GM19023 (cell line): ENCODE measurements around the gene SPTLC2.

ENCODE experiments used
- ATAC-seq: cut with Tn5 transposase; IDR thresholded peaks from one replicate; pipeline ENCODE4 v1.9.1; 2021; ENCODE audit warnings: mild to moderate bottlenecking, moderate library complexity; ENCODE audit not compliant: unreplicated experiment

Gene SPTLC2

GRCh38 chr14:77509366-77509765 lies 107.1 kb downstream of the SPTLC2 start:
- no peak for ATAC-seq

DNA sequence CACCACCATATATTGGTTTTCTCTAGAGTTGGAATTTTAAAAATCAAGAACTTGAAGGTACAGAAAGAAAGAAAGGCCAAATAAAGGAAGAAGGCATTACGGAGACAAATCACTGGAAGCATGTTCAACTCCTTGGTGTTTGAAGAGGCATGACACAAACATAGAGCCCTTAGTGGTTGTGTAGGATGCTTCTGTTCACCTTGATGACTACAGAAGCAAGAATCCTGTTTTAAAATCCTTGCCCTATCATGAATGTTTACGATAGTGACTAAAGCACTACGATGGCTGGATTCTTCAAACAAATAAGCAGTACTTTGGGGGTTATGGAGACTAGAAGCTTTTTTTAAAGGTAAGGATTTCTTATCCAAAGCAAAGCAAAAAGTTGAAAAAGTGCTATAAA lies 107.6 kb downstream of the SPTLC2 start:
- ATAC-seq, result no peak

GRCh38 chr14:77508249-77508648 lies 108.2 kb downstream of the SPTLC2 start:
- no peak for ATAC-seq

- no peak for ATAC-seq
Observed at GRCh38 chr14:77507762-77508161, 108.7 kb downstream of the SPTLC2 start.

- ATAC-seq, result no peak
Observed at GRCh38 chr14:77505031-77505430, 111.4 kb downstream of the SPTLC2 start.

DNA sequence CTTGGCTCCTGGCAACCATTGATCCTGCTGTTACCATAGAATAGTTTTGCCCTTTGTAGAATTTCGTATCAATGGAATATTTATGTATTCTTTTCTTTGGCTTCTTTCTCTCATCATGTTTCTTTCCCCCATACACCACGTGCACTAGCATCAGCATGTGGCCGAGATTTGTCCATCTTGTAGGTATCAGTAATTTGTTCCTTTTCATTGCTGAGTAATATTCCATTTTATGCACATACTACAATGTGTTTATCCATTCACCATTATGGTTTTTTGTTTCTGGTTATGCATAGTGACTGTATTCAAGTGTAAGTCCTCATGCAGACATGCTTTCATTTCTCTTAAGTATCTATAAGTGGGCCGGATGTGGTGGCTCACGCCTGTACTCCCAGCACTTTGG lies 113.3 kb downstream of the SPTLC2 start:
- no peak for ATAC-seq

GRCh38 chr14:77502109-77502782 lies 114.2 kb downstream of the SPTLC2 start:
- no peak for ATAC-seq

GRCh38 chr14:77498984-77499527 lies 117.4 kb downstream of the SPTLC2 start:
- peak; percentile 29 for ATAC-seq

- ATAC-seq, result peak; percentile 60
Observed at GRCh38 chr14:77498120-77498979, 118.1 kb downstream of the SPTLC2 start, which contains the start of gene ISM2. TSS of gene ISM2 (minus strand) at chr14:77498816. CDS start at chr14:77498793, 23 bp downstream.

DNA sequence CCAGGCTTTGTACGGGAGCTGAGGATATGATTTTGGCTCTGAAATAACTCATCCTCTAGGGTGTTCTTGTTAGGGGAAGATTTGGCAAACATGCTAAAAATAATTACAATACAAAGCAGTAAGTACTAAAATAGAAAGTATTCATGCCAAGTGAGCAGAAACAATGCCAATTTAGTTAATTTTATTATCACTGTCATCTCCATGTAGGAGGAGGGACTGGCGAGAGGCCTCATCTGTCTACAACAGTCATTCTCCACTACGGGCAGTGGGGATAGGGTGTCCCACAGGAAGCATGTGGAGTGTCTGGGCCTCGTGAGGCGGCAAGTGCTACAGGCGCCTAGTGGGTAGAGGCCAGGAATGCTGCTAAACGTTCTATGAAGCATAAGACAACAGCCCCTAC lies 121.1 kb downstream of the SPTLC2 start:
- no peak for ATAC-seq

DNA sequence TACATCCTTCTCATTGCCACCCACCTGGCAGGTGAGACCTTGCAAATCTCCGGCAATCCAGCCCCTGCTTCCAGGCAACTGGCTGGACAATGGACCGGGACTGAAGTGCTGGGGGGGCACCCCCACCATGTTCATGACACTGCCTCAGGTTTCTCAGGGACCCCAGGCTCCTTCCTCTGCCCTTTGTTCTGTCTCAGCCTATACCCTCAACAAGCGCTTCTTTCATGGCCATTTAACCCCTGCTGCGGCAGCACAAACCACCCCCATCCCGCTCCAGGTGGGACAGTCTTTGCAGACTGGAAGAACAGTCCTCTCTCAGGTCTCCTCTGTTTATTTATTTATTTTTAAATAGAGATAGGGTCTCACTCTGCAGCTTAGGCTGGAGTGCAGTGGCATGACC lies 125.4 kb downstream of the SPTLC2 start:
- ATAC-seq, result no peak

DNA sequence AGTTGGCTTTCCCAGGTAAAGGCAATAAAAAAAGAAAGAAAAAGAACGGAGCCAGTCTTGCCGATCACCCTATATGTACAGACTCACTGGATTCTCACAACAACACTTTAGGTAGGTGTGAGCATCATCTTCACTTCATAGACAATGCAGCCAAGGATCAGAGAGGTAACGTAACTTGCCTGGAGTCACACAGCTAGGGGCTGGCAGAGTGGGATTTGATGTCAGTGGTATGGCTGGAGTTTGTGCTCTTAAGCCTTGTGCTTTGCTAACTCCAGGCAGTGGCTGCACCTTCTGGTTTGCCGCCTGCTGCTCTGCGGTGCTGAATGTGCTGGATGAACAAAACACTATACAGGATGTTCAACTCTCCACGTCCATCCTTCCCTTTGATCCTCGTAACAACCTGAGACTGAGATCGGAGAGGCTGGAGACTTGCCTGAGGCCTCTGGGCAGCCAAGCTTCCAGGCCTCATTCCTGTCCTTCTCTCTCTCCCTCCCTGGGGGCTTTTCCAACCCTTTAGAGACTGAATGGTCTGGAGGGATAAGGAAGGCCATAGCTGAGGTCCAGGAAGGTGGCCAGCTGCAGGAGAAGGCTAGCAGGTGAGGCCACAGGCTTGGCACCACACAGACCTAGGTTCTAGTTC lies 126.0 kb downstream of the SPTLC2 start:
- no peak for ATAC-seq

GRCh38 chr14:77489041-77489440 lies 127.4 kb downstream of the SPTLC2 start:
- no peak for ATAC-seq

- ATAC-seq, result no peak
Observed at GRCh38 chr14:77488558-77488957, 127.9 kb downstream of the SPTLC2 start.

- no peak for ATAC-seq
Observed at GRCh38 chr14:77485901-77486678, 130.3 kb downstream of the SPTLC2 start.

GRCh38 chr14:77485256-77485655 lies 131.2 kb downstream of the SPTLC2 start:
- no peak for ATAC-seq

DNA sequence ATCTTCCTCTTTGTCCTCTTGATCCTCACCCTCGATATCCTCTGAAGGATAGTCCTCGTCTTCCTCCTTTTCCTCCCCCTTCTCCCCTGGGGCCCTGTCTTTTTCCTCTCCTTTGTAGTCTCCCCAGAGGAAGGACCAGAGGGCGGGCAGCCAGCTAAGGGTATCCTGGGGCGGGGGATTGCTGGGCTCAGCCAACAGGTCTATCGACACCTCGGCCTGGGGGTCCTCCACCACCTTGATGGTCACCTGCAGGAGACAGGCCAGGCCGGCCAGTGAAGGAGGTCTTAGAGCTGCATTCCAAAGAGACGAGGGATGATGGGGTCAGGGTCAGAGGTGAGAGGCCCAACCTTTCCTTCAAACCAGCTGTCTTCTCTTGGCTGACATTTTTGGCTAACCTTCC lies 134.0 kb downstream of the SPTLC2 start:
- no peak for ATAC-seq

DNA sequence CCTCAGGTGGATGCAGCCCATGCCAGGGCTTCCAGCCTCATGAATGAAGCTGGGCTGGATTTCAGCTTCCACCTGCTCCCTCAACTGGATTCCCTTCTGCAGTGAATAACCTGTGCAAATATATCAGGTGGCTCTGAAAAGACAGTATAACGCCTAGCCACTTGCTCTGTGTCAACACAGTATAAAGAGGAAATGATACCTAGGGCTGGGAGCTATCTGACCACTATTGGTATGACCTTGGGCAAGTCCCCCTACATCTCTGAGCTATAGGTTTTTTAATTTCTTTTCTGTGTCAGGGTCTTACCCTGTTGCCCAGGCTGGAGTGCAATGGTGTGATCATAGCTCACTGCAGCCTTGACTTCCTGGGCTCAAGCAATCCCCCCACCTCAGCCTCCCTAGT lies 137.6 kb downstream of the SPTLC2 start:
- ATAC-seq, result peak; percentile 83

- ATAC-seq, result no peak
Observed at GRCh38 chr14:77478029-77478428, 138.4 kb downstream of the SPTLC2 start.

- ATAC-seq, result no peak
Observed at GRCh38 chr14:77475432-77476115, 140.9 kb downstream of the SPTLC2 start.
